ENCODE measurements around the gene SNAPC4. TPM values are rescaled to one million over a fixed set of nuclear protein-coding genes. Genes with fewer than 3 reads are reported as not detected.

SNAPC4 gene
- total and polyA plus RNA-seq, 4 donors: 5.7 to 17.9 (median 10.5) TPM

DNA sequence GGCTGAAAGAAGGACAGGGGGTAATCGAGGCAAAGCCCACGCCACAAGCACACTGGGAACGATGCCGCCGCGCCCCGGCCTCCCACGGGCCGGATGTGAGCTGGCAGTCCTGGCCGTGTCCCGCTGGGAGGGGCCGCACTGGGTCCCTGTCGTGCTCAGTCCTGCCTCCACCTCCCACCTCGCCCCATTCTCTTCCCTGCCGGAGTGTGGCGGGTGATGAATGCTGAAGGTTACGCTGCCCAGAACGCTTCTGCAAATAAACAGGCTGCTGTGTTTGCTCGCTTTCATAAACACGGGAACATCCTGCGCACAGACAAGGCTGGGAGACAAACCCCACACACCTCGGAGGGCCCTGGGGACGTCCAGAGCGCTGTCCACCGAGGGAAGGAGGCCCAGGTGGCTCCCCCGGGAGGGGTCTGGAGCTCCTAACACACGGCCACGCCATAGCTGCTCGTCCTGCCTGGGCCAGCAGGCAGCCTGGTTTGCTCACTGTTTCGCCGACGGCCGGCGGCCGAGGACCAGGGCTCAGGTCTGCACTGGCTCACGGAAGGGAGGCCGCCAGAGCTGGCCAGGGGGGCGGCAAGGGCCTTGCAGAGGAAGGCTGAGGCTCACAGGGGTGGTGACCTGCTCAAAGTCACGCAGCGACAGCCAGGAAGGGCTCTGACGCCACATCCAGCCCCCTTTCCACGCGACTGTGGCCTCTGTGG lies 38.8 kb downstream of the SNAPC4 start:
- Histone ChIP-seq H3K4me3 (ENCODE audit: low read depth, low read length) (no peak overlapping the region), H3K36me3 (ENCODE audit: control insufficient read depth, insufficient read depth, low read length) (peaks cover 72% of the 10 kb centered on the region), H3K27ac (ENCODE audit: low read depth, low read length) (no peak overlapping the region), H3K9me3 (ENCODE audit: control insufficient read depth, insufficient read depth, low read length) (no peaks in the 10 kb centered on the region), H3K4me1 (ENCODE audit: control insufficient read depth, insufficient read depth, low read length) (peaks cover 53% of the 10 kb centered on the region), H3K27me3 (ENCODE audit: control insufficient read depth, insufficient read depth, low read length) (peaks cover 2% of the 10 kb centered on the region)
- 81% methylated on average over 40 of the region's 43 CpGs for WGBS (ENCODE audit: insufficient coverage)
- DNase-seq (ENCODE audit: low read depth in 4 of 6, low spot score in 6 of 6): peak in 1 of 6 donors; percentile 15

DNA sequence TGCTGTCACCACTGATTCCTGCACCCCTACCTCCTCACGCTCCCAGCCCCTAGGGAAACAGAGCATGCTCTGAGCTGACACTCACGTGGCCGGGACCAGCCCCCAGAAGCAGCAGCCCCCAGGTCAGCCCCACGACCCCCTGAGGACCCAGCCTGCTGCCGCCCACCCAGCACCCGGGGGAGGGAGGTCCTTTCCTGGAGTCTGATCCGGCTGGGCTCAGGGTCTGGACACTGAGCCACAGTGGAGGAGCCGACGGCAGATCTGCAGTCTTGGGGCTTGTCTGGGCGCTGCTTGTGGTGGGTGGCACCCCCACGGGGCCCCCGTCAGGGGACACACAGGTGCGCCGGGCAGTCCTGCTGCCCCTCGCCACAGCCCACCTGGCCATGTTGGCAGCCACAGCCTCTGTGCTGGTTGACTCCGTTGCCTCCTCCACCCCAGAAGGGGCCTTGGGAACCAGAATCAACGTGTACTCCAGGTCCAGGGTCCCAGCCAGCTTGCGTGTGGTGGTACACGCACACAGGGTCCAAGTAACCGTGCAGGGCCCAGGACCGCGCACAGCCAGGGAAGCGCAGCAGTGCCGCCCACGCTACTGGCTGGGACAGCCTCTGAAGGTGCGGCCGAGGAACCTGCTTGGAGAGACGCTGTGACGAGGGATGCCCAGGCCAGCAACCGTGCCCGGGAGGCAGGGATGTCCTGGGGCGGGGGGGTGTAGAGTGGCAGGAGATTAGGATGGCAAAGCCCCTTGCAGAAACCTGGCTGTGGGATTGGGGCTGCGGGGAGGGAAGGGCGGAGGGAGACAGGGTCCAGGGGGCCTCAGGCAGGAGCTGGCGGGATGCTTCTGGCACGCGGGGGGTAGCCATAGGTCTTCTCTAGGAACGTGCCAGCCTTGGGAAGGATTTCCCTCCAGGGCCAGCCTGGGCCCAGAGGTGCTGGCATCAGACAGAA lies 39.9 kb downstream of the SNAPC4 start:
- peaks cover 78% of the 10 kb centered on the region for H3K36me3 ChIP-seq (ENCODE audit: control insufficient read depth, insufficient read depth, low read length)
- WGBS (ENCODE audit: insufficient coverage): 81% methylated on average over 38 of the region's 38 CpGs
- H3K9me3 ChIP-seq (ENCODE audit: control insufficient read depth, insufficient read depth, low read length): no peaks in the 10 kb centered on the region
- H3K27ac ChIP-seq (ENCODE audit: low read depth, low read length): no peak overlapping the region
- H3K4me1 ChIP-seq (ENCODE audit: control insufficient read depth, insufficient read depth, low read length): peaks cover 45% of the 10 kb centered on the region
- peak in 1 of 6 donors; percentile 19 for DNase-seq (ENCODE audit: low read depth in 4 of 6, low spot score in 6 of 6)
- H3K27me3 ChIP-seq (ENCODE audit: control insufficient read depth, insufficient read depth, low read length): peaks cover 2% of the 10 kb centered on the region
- H3K4me3 ChIP-seq (ENCODE audit: low read depth, low read length): no peak overlapping the region

- no peaks in the 10 kb centered on the region for H3K9me3 ChIP-seq (ENCODE audit: control insufficient read depth, insufficient read depth, low read length)
- H3K27me3 ChIP-seq (ENCODE audit: control insufficient read depth, insufficient read depth, low read length): peaks cover under 1% of the 10 kb centered on the region
- H3K27ac ChIP-seq (ENCODE audit: low read depth, low read length): no peak overlapping the region
- peak in 1 of 6 donors; percentile 8 for DNase-seq (ENCODE audit: low read depth in 4 of 6, low spot score in 6 of 6)
- peaks cover 34% of the 10 kb centered on the region for H3K4me1 ChIP-seq (ENCODE audit: control insufficient read depth, insufficient read depth, low read length)
- no peak overlapping the region for H3K4me3 ChIP-seq (ENCODE audit: low read depth, low read length)
- WGBS (ENCODE audit: insufficient coverage): 86% methylated on average over 2 of the region's 2 CpGs
- peaks cover 84% of the 10 kb centered on the region for H3K36me3 ChIP-seq (ENCODE audit: control insufficient read depth, insufficient read depth, low read length)
Measured at GRCh38 chr9:136358888-136359287, 41.1 kb downstream of the SNAPC4 start.

DNA sequence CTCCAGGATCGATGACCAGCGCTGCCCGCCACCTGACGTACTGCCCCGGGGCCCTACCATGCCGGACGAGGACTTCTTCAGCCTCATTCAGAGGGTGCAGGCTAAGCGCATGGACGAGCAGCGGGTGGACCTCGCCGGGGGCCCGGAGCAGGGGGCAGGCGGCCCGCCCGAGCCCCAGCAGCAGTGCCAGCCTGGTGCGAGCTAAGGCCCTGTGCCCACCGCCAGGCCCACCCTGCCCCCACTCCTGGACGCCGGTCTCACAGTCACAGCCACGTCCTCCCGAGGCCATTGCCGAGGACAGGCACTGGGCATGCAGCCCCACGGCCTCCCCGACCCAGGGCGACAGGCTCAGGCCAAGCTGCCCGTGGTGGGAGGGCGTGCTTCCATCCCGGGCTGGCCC lies 42.0 kb downstream of the SNAPC4 start:
- Histone ChIP-seq H3K36me3 (ENCODE audit: control insufficient read depth, insufficient read depth, low read length) (peaks cover 92% of the 10 kb centered on the region), H3K9me3 (ENCODE audit: control insufficient read depth, insufficient read depth, low read length) (no peaks in the 10 kb centered on the region), H3K4me1 (ENCODE audit: control insufficient read depth, insufficient read depth, low read length) (peaks cover 34% of the 10 kb centered on the region), H3K27ac (ENCODE audit: low read depth, low read length) (no peak overlapping the region), H3K27me3 (ENCODE audit: control insufficient read depth, insufficient read depth, low read length) (no peaks in the 10 kb centered on the region), H3K4me3 (ENCODE audit: low read depth, low read length) (no peak overlapping the region)
- DNase-seq (ENCODE audit: low read depth in 4 of 6, low spot score in 6 of 6): no peak
- WGBS (ENCODE audit: insufficient coverage): 87% methylated on average over 29 of the region's 29 CpGs

- 85% methylated on average over 22 of the region's 22 CpGs for WGBS (ENCODE audit: insufficient coverage)
Measured at GRCh38 chr9:136357202-136357725, 42.7 kb downstream of the SNAPC4 start.

GRCh38 chr9:136355616-136356557 lies 44.1 kb downstream of the SNAPC4 start:
- H3K27me3 ChIP-seq (ENCODE audit: control insufficient read depth, insufficient read depth, low read length): no peaks in the 10 kb centered on the region
- H3K36me3 ChIP-seq (ENCODE audit: control insufficient read depth, insufficient read depth, low read length): peaks cover 96% of the 10 kb centered on the region
- no peaks in the 10 kb centered on the region for H3K9me3 ChIP-seq (ENCODE audit: control insufficient read depth, insufficient read depth, low read length)
- peaks cover 19% of the 10 kb centered on the region for H3K4me1 ChIP-seq (ENCODE audit: control insufficient read depth, insufficient read depth, low read length)
- no peak overlapping the region for H3K27ac ChIP-seq (ENCODE audit: low read depth, low read length)
- no peak for DNase-seq (ENCODE audit: low read depth in 4 of 6, low spot score in 6 of 6)
- H3K4me3 ChIP-seq (ENCODE audit: low read depth, low read length): no peak overlapping the region
- 83% methylated on average over 54 of the region's 54 CpGs for WGBS (ENCODE audit: insufficient coverage)

More at GRCh38 chr9:136357202-136357725, 42.7 kb downstream of the SNAPC4 start:
- no peak overlapping the region for H3K27ac ChIP-seq (ENCODE audit: low read depth, low read length)
- no peak for DNase-seq (ENCODE audit: low read depth in 4 of 6, low spot score in 6 of 6)
- no peaks in the 10 kb centered on the region for H3K9me3 ChIP-seq (ENCODE audit: control insufficient read depth, insufficient read depth, low read length)
- peaks cover 27% of the 10 kb centered on the region for H3K4me1 ChIP-seq (ENCODE audit: control insufficient read depth, insufficient read depth, low read length)
- peaks cover 96% of the 10 kb centered on the region for H3K36me3 ChIP-seq (ENCODE audit: control insufficient read depth, insufficient read depth, low read length)
- no peaks in the 10 kb centered on the region for H3K27me3 ChIP-seq (ENCODE audit: control insufficient read depth, insufficient read depth, low read length)
- no peak overlapping the region for H3K4me3 ChIP-seq (ENCODE audit: low read depth, low read length)

- WGBS (ENCODE audit: insufficient coverage): 62% methylated on average over 12 of the region's 17 CpGs
- Histone ChIP-seq H3K27ac (ENCODE audit: low read depth, low read length) (peak overlapping the region; percentile 40), H3K4me3 (ENCODE audit: low read depth, low read length) (no peak overlapping the region), H3K4me1 (ENCODE audit: control insufficient read depth, insufficient read depth, low read length) (peaks cover 11% of the 10 kb centered on the region), H3K36me3 (ENCODE audit: control insufficient read depth, insufficient read depth, low read length) (peaks cover 96% of the 10 kb centered on the region), H3K9me3 (ENCODE audit: control insufficient read depth, insufficient read depth, low read length) (no peaks in the 10 kb centered on the region), H3K27me3 (ENCODE audit: control insufficient read depth, insufficient read depth, low read length) (no peaks in the 10 kb centered on the region)
- no peak for DNase-seq (ENCODE audit: low read depth in 4 of 6, low spot score in 6 of 6)
Measured at GRCh38 chr9:136354592-136355085, 45.3 kb downstream of the SNAPC4 start.

GRCh38 chr9:136353757-136354488 lies 46.0 kb downstream of the SNAPC4 start:
- H3K27ac ChIP-seq (ENCODE audit: low read depth, low read length): no peak overlapping the region
- peaks cover 18% of the 10 kb centered on the region for H3K4me1 ChIP-seq (ENCODE audit: control insufficient read depth, insufficient read depth, low read length)
- no peak for DNase-seq (ENCODE audit: low read depth in 4 of 6, low spot score in 6 of 6)
- H3K27me3 ChIP-seq (ENCODE audit: control insufficient read depth, insufficient read depth, low read length): no peaks in the 10 kb centered on the region
- H3K4me3 ChIP-seq (ENCODE audit: low read depth, low read length): no peak overlapping the region
- no peaks in the 10 kb centered on the region for H3K9me3 ChIP-seq (ENCODE audit: control insufficient read depth, insufficient read depth, low read length)
- 69% methylated on average over 12 of the region's 13 CpGs for WGBS (ENCODE audit: insufficient coverage)
- H3K36me3 ChIP-seq (ENCODE audit: control insufficient read depth, insufficient read depth, low read length): peaks cover 96% of the 10 kb centered on the region
